Lower leg skin (tissue), 4 donors: ENCODE data around the gene FBLIM1. TPM values are rescaled to one million over a fixed set of nuclear protein-coding genes. Genes with fewer than 3 reads are reported as not detected.

Experiments used
- DNase-seq, 2 donors: peaks; one replicate each; pipeline ENCODE4 v3.0.0-alpha.2; 2019; ENCODE audit warnings: low spot score in 2 of 2
- H3K4me3 ChIP-seq: fragments of 200-600 bp; sonication (generic); 2 replicates; pipeline ENCODE4 v1.5.1; 2017; ENCODE audit warnings: mild to moderate bottlenecking, low read depth; ENCODE audit not compliant: poor library complexity, severe bottlenecking
- CTCF ChIP-seq, 3 donors: fragments of 450-650 bp; IDR thresholded peaks; one replicate each; pipeline ENCODE4 v1.5.1; 2016; ENCODE audit warnings: antibody characterized with exemption in 3 of 3, mild to moderate bottlenecking in 3 of 3, moderate library complexity in 2 of 3
- POLR2A ChIP-seq, 2 donors: fragments of 450-650 bp; IDR thresholded peaks; one replicate each; pipeline ENCODE4 v1.6.1; 2016 to 2017; ENCODE audit warnings: antibody characterized with exemption in 2 of 2, mild to moderate bottlenecking in 1 of 2, moderate library complexity in 1 of 2
- WGBS, 2 donors: methylation state at CpG; one replicate each; pipeline ENCODE4 v1.1.5; 2018; 5-methylcytosine and 5-hydroxymethylcytosine counted together
- intact Hi-C: fragments of 100-400 bp; cut with DNase I; formaldehyde crosslinking; loops from one replicate; pipeline ENCODE4 v1.15.0; 2023; ENCODE audit warnings: low total_unique reads
- total RNA-seq, 4 donors: library from RNA; depleted of rRNA; stranded (reverse); fragments of >200 nt; gene quantifications; one replicate each; pipeline ENCODE4 v1.1.0, GENCODE V29; 2016

The FBLIM1 gene
- total RNA-seq, 4 donors from 2014 or later, result 11.5 to 41.7 (median 17.7) TPM

GRCh38 chr1:15758953-15759661 is 512 bp downstream of the FBLIM1 start:
- TF ChIP-seq POLR2A (IDR thresholded peaks at IDR 0.05) (no peak), CTCF (IDR thresholded peaks at IDR 0.05) (no peak)
- peak overlapping the region; percentile 41 for H3K4me3 ChIP-seq
- DNase-seq, result peak in 1 of 2 donors; percentile 86
- WGBS, 2 donors, result 6 to 10% methylated on average over 9 to 35 of the region's 58 CpGs
- intact Hi-C loops, result loop anchor here (5.0 kb wide), 1 partner anchor 232 kb away; the partner anchor contains the start of gene DNAJC16

GRCh38 chr1:15760520-15761211 is 2.1 kb downstream of the FBLIM1 start:
- intact Hi-C loops, result no loop called here
- no peak for TF ChIP-seq POLR2A (IDR thresholded peaks at IDR 0.05)
- no peak for TF ChIP-seq CTCF (IDR thresholded peaks at IDR 0.05)
- H3K4me3 ChIP-seq, result no peak overlapping the region
- DNase-seq, result no peak
- 57 to 63% methylated on average over 12 of the region's 12 CpGs for WGBS, 2 donors

- no peak for DNase-seq
- no peak overlapping the region for H3K4me3 ChIP-seq
- TF ChIP-seq CTCF (IDR thresholded peaks at IDR 0.05), result no peak
- WGBS, 2 donors, result 74 to 75% methylated on average over 8 of the region's 8 CpGs
- intact Hi-C loops, result no loop called here
These were observed 3.0 kb downstream of the FBLIM1 start for GRCh38 chr1:15761366-15762128.

GRCh38 chr1:15762546-15762945 is 4.0 kb downstream of the FBLIM1 start:
- WGBS, 2 donors, result 81 to 83% methylated on average over 10 of the region's 10 CpGs
- TF ChIP-seq POLR2A (IDR thresholded peaks at IDR 0.05), result no peak
- no peak for TF ChIP-seq CTCF (IDR thresholded peaks at IDR 0.05)
- DNase-seq, result no peak
- no peak overlapping the region for H3K4me3 ChIP-seq
- intact Hi-C loops, result no loop called here

GRCh38 chr1:15764269-15764764 is 5.7 kb downstream of the FBLIM1 start:
- H3K4me3 ChIP-seq, result no peak overlapping the region
- no peak for DNase-seq
- WGBS, 2 donors, result 43 to 46% methylated on average over 9 to 10 of the region's 10 CpGs
- TF ChIP-seq CTCF (IDR thresholded peaks at IDR 0.05) (no peak), POLR2A (IDR thresholded peaks at IDR 0.05) (no peak)
- intact Hi-C loops, result no loop called here
